GM18502 (cell line): Measurements from ENCODE around the gene CNNM1.

Experiments used
- ATAC-seq: cut with Tn5 transposase; IDR thresholded peaks from one replicate; pipeline ENCODE4 v1.9.1; 2021; ENCODE audit warnings: mild to moderate bottlenecking; ENCODE audit not compliant: unreplicated experiment, poor library complexity

Gene CNNM1

GRCh38 chr10:99410146-99410545 lies 81.0 kb downstream of the CNNM1 start:
- ATAC-seq = no peak

- no peak for ATAC-seq
Measured at GRCh38 chr10:99410876-99411275, 81.7 kb downstream of the CNNM1 start.

- ATAC-seq = no peak
Measured at GRCh38 chr10:99411546-99411945, 82.4 kb downstream of the CNNM1 start.

GRCh38 chr10:99412099-99412498 lies 82.9 kb downstream of the CNNM1 start:
- no peak for ATAC-seq

GRCh38 chr10:99418910-99419624 lies 89.9 kb downstream of the CNNM1 start:
- ATAC-seq = no peak

- ATAC-seq = no peak
Measured at GRCh38 chr10:99419688-99420087, 90.5 kb downstream of the CNNM1 start.

- ATAC-seq = no peak
Measured at GRCh38 chr10:99421233-99421739, 92.1 kb downstream of the CNNM1 start.

- ATAC-seq = no peak
Measured at GRCh38 chr10:99422529-99423096, 93.5 kb downstream of the CNNM1 start.

GRCh38 chr10:99424656-99425055 lies 95.5 kb downstream of the CNNM1 start:
- no peak for ATAC-seq

GRCh38 chr10:99425204-99425603 lies 96.0 kb downstream of the CNNM1 start:
- ATAC-seq = no peak

GRCh38 chr10:99426689-99427088 lies 97.5 kb downstream of the CNNM1 start:
- ATAC-seq = no peak

GRCh38 chr10:99427566-99428190 lies 98.5 kb downstream of the CNNM1 start:
- no peak for ATAC-seq

GRCh38 chr10:99429517-99430095 lies 100.5 kb downstream of the CNNM1 start:
- no peak for ATAC-seq

- peak; percentile 23 for ATAC-seq
Measured at GRCh38 chr10:99430116-99430450, 100.9 kb downstream of the CNNM1 start.

- peak; percentile 96 for ATAC-seq
Measured at GRCh38 chr10:99430451-99431189, 101.5 kb downstream of the CNNM1 start, which contains the start of gene GOT1. Gene GOT1, minus strand, starts transcription at chr10:99430624. Its CDS starts 59 bp downstream, at chr10:99430565.

- no peak for ATAC-seq
Measured at GRCh38 chr10:99431190-99431760, 102.1 kb downstream of the CNNM1 start.

- no peak for ATAC-seq
Measured at GRCh38 chr10:99432047-99432446, 102.9 kb downstream of the CNNM1 start.

- no peak for ATAC-seq
Measured at GRCh38 chr10:99432881-99433280, 103.7 kb downstream of the CNNM1 start.

- no peak for ATAC-seq
Measured at GRCh38 chr10:99433378-99434020, 104.3 kb downstream of the CNNM1 start.
